HG02884 (cell line): ENCODE results near the gene ANKDD1B.
A peak's percentile ranks its signal among the peaks of the same experiment; 100 is the strongest.

Experiments
- ATAC-seq: cut with Tn5 transposase; IDR thresholded peaks from one replicate; pipeline ENCODE4 v1.9.1; 2021; ENCODE audit warnings: mild to moderate bottlenecking, moderate library complexity; ENCODE audit not compliant: unreplicated experiment

ANKDD1B gene

GRCh38 chr5:75659791-75660450 is 48.7 kb downstream of the ANKDD1B start:
- ATAC-seq = no peak

GRCh38 chr5:75660678-75661465 is 49.6 kb downstream of the ANKDD1B start:
- ATAC-seq = no peak

GRCh38 chr5:75662061-75662460 is 50.8 kb downstream of the ANKDD1B start:
- ATAC-seq = no peak

DNA sequence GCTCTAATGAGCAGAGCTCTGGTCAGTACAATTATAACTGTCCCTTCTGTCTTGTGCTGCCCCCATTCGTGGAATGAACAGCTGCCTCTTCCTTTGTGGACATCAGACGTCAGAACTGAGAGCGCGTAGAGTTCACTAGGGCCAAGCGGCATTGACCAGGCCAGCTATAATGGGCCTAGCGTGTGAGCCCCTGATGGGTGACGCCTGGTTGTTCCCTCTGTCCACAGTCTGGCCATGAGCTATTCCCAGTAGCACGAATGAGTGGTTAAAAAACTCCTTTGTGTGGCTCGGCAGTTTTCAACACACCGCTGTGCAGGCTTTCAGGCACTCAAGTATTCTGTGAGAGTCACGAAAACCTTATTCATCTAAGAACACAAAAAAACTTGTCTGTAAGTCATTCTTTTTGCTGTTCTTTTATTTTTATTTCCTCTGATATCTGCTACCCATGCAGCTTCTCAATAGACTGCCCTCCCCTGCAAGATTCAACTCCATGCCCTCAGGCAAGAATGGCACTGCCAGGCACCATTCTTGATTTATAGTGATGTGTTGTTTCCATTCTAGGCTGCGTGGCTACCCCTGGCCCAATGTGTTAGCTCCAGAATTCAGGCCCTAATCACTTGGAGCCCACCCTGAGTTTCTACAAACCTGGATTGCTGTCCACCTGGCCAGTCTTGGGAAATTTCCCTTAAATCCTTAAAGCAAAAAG is 52.5 kb downstream of the ANKDD1B start:
- ATAC-seq = no peak

- no peak for ATAC-seq
Observed at GRCh38 chr5:75664979-75665378, 53.7 kb downstream of the ANKDD1B start.

DNA sequence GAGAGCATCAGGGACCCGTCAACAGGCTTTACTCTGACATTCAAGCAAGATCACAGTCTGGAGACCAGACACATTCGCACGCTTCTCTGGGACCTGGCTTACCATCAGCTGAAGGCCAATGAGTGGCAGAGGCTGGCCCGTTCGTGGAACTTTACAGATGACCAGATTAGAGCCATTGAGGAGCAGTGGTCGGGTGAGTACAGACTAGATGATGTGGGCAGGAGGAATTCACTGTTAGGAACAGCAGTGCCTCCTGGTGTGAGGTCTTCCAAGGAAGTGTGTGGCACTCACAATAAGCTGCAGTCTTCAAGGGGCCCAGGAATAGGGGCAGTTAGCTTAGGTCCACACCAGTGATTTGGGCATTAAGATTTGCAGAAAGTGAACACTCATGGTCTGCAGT is 55.5 kb downstream of the ANKDD1B start:
- ATAC-seq = no peak

DNA sequence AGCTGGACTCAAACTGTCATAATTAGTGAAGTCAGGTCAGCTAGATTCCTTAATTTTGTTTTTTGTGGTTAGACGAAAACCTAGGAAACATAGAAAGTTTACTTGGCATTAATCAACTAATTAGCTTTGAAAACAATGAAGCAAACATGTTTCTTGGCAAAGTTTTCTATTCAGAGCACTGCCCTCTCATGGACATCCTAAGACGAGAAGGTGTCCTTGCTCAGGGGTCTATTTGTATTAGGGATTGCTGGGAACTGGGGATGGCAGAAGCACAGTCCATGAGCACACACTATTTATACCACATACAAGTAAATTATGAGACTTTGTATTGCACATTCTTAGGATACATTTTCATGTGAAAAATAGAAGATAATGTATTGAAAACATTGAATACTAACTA is 56.3 kb downstream of the ANKDD1B start:
- no peak for ATAC-seq

DNA sequence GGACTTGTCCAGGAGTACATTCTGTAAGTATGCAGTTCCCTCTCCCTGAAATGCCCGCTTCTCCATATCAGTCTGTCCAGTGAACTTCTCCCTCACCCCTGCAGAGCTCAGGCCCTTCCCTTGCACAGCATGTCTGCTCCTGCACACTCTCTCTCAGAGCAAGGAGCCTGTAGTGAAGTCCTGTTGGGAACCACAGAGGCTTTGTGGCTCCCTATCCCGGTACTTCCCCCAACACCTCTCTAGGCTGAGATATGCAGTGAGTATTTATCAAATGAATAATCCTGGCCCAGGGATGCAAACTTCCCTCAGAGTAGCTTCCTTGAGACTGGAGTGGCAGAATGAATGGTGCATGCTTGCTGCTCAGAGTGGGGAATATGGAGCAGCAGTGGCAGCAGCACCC is 57.2 kb downstream of the ANKDD1B start:
- peak; percentile 3 for ATAC-seq

DNA sequence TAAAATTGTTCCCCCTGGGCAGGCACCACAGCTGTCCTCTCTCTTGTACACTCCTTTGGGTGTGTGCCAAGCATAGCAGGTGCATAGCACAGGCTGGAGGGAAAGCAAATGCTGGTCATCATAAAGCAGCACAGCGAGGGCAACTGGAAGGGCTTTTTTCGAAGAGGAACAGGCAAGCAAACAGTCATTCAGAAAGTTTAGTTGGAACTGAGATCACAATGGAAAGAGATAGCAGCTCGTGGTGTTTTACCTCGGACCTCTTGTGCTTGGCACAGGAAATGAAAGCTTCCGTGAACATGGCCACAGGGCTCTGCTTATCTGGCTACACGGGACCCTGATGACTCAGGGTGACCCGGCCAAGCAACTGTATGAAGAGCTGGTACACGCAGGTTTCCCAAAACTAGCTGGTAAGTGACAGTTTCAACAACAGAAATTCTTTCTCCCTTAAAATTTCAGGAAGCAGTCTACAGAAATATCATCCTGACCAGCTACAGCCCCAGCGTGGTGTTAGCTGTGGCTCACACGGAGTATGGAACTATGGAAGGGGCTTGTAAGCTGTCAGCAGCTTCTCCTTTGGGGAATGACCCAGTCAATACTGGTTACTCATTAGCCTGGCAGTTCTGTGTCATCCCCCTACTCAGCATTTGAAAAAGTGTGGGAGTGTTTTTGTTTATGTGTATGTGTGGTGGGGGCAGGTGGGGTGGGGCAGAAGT is 57.9 kb downstream of the ANKDD1B start:
- ATAC-seq = peak; percentile 88

DNA sequence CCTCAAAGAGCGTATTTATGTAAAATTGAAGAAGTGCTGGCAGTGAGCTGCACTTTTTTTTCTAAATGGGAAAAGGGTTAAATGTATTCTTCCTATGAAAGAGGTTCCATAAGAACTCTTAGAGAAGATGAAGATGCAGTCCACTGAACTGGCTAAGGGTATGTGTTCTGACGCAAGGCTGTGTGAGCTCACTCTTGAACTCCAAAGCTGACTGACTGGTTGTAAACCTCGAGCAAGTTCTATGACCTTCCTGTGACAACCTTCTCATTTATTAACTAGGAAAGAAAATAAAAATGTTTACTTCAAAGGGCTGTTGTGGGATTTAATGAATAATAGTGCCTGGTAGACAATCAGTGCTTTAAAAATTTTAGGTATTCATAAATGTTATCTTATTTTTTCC is 59.3 kb downstream of the ANKDD1B start:
- no peak for ATAC-seq

DNA sequence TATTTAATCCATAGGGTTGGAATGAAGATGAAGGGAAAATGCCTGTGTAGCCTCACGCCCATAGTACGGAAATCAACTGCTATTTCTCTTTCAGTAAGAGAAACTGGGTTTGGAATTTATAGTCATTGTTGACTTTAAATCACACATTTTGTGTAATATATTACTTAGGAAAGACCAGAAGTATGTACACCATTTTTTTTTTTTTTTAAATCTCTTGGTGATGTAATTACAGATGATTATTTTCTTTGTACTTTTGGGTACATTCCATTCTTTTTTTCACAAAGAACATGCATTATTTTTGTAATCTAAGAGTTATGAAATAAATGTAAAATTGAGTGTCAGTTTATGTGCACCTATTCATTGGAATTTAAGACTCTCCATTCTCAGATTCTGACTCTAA is 60.3 kb downstream of the ANKDD1B start:
- ATAC-seq = no peak

- ATAC-seq = no peak
Observed at GRCh38 chr5:75672616-75673015, 61.4 kb downstream of the ANKDD1B start.

GRCh38 chr5:75675783-75676182 is 64.5 kb downstream of the ANKDD1B start:
- ATAC-seq = no peak

DNA sequence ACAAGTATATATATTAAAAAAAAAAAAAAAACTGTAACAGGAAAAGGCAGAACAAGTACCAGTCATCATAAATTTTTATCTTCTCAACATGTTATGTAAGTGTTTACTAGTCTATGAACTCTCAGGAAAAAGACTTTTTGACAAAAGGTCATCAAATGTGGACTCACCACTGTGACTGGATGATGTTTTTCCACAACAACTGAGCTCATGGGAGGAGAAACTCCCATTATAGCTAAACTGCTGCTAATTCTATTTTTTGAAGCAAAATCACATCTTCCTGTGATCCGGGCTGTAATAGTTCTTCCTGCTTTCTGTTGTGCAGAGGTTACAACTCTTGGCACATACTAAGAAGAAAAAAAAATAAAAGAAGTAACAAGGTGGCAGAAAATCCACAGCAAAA is 66.4 kb downstream of the ANKDD1B start:
- ATAC-seq = no peak

- ATAC-seq = no peak
Observed at GRCh38 chr5:75678155-75678554, 66.9 kb downstream of the ANKDD1B start.

DNA sequence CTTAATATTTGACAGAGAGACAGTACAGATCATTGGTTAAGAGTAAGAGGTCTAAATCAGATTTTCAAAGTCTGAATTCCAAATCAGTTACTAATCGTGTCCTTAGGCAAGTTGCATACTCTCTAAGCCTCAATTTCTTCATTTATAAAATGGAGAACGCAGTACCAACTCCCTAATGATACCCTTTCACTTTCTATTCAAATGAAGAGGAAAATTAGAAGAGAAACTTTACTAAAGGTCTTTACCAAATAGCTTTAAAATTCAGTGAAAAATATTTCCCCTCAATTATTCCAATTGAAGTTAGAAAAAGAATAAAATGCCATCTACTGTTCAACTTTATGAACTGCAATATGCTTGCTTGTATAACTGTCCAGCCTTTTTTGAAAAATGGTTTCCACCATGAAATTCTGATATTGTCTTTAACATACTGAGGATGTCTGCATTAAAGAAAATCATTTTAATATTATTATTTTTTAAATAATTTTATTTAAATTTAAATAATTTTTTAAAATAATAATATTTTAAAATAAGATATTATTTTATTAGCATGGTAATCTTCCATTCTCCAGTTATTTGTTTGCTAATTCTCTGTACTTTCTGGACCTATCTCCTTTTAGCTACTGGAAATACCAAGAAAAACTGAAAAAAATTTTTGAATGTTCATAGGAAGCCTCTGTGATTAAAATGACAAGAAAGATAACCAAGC is 70.0 kb downstream of the ANKDD1B start:
- ATAC-seq = no peak

DNA sequence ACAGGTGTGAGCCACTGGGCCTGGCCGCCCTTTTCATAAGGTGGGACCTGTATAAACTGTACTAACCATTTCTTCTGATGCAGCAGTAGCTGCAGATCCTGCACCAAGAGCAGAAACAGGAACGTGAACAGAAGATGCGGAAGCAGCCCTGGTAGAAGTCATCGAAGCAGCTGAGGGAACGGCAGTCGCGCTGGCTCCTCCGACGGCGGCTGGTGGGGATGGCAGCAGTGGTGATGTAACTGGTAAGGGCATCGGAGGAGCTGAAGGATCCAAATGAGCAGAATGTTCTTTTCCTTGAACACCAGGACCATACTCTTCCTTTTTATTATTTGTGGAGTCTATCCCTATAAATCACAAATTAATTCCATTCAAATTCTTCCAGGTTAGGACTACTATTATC is 73.9 kb downstream of the ANKDD1B start:
- ATAC-seq = no peak

GRCh38 chr5:75686480-75686879 is 75.2 kb downstream of the ANKDD1B start:
- no peak for ATAC-seq

DNA sequence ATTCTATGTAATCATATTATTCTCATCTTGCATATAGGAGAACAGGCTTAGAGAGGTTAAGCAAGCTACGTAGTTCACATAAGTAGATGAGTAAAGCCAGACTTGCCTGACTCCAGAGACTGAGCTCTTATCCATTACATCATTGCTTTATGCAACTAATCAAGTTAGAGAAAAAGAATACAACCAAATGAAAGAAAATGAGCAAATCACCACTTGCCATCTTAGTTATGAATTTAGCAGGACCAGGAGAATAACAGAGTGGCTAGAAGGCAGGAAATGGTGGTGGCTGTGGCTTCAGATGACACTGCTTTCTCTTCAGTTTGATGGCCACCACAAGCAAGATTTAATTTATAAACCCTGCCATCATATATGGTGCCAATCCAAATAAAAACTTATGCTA is 79.4 kb downstream of the ANKDD1B start:
- ATAC-seq = no peak

DNA sequence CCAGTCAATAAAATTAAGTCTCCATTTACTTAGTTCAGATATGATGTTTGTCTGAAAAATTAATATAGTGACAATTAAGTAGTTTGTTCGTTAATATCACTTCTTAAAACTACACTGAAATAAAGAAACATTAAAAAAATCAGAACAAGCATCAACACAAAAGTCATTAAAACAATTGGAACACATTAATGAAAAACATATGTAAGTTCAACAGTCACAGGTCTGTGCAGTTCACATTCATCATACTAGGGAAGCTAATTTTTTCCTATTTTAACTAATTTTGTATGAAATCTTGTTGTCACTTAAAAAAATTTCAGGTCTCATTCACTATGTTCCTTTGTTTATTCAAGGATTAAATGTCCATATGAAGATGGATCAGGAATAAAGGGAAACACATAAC is 83.5 kb downstream of the ANKDD1B start:
- ATAC-seq = no peak
